ENCODE data around the gene SCFD2. TPM values are rescaled to one million over a fixed set of nuclear protein-coding genes. Genes with fewer than 3 reads are reported as not detected.

The SCFD2 gene
- polyA plus RNA-seq, 1 donor from 2014 or later = 5.0 TPM

- H3K4me3 ChIP-seq (ENCODE audit: low read length) = no peak overlapping the region
- TF ChIP-seq EP300 (conservative IDR thresholded peaks at IDR 0.05; ENCODE audit: poor library complexity, severe bottlenecking) = no peak
- no peak for TF ChIP-seq CTCF (IDR thresholded peaks at IDR 0.05; ENCODE audit: poor library complexity, severe bottlenecking)
- TF ChIP-seq SMC3 (conservative IDR thresholded peaks at IDR 0.05; ENCODE audit: poor library complexity) = no peak
- no peak for TF ChIP-seq EZH2 (IDR thresholded peaks at IDR 0.05; ENCODE audit: borderline replicate concordance, insufficient read depth, low read length, poor library complexity, severe bottlenecking)
- TF ChIP-seq TAF1 (IDR thresholded peaks at IDR 0.05; ENCODE audit: low read depth) = no peak
- TF ChIP-seq MXI1 (conservative IDR thresholded peaks at IDR 0.05; ENCODE audit: poor library complexity, severe bottlenecking) = no peak
- no peak for TF ChIP-seq RAD21 (conservative IDR thresholded peaks at IDR 0.05)
- TF ChIP-seq POLR2AphosphoS5 (IDR thresholded peaks at IDR 0.05) = no peak
- TF ChIP-seq, protein P1, sequence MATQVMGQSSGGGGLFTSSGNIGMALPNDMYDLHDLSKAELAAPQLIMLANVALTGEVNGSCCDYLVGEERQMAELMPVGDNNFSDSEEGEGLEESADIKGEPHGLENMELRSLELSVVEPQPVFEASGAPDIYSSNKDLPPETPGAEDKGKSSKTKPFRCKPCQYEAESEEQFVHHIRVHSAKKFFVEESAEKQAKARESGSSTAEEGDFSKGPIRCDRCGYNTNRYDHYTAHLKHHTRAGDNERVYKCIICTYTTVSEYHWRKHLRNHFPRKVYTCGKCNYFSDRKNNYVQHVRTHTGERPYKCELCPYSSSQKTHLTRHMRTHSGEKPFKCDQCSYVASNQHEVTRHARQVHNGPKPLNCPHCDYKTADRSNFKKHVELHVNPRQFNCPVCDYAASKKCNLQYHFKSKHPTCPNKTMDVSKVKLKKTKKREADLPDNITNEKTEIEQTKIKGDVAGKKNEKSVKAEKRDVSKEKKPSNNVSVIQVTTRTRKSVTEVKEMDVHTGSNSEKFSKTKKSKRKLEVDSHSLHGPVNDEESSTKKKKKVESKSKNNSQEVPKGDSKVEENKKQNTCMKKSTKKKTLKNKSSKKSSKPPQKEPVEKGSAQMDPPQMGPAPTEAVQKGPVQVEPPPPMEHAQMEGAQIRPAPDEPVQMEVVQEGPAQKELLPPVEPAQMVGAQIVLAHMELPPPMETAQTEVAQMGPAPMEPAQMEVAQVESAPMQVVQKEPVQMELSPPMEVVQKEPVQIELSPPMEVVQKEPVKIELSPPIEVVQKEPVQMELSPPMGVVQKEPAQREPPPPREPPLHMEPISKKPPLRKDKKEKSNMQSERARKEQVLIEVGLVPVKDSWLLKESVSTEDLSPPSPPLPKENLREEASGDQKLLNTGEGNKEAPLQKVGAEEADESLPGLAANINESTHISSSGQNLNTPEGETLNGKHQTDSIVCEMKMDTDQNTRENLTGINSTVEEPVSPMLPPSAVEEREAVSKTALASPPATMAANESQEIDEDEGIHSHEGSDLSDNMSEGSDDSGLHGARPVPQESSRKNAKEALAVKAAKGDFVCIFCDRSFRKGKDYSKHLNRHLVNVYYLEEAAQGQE (IDR thresholded peaks at IDR 0.05; ENCODE audit: borderline replicate concordance) = no peak
- H3K36me3 ChIP-seq (ENCODE audit: insufficient read depth, low read length) = no peaks in the 10 kb centered on the region
- no peak overlapping the region for H3K4me2 ChIP-seq (ENCODE audit: low read length)
- no peak overlapping the region for H3K9ac ChIP-seq (ENCODE audit: low read length)
- no peaks in the 10 kb centered on the region for H3K9me3 ChIP-seq (ENCODE audit: low read length)
- H4K20me1 ChIP-seq (ENCODE audit: insufficient read depth) = no peaks in the 10 kb centered on the region
- no peak overlapping the region for H2AFZ ChIP-seq (ENCODE audit: low read depth, low read length)
- no peaks in the 10 kb centered on the region for H3K9me2 ChIP-seq (ENCODE audit: insufficient read depth, low read length)
- H3K27ac ChIP-seq (ENCODE audit: low read length) = no peak overlapping the region
- H3K27me3 ChIP-seq (ENCODE audit: insufficient read depth, low read depth, low read length) = no peaks in the 10 kb centered on the region
- H3F3A ChIP-seq (ENCODE audit: insufficient read depth, low read length, poor library complexity, severe bottlenecking) = no peaks in the 10 kb centered on the region
- H3K79me2 ChIP-seq (replicated peaks; ENCODE audit: insufficient read depth, low read length) = no peaks in the 10 kb centered on the region
These were observed 527.9 kb downstream of the SCFD2 start for GRCh38 chr4:52837716-52838558.

GRCh38 chr4:52836678-52837077 is 529.2 kb downstream of the SCFD2 start:
- Histone ChIP-seq H3K4me3 (ENCODE audit: low read length) (no peak overlapping the region), H3K4me2 (ENCODE audit: low read length) (no peak overlapping the region), H3K9ac (ENCODE audit: low read length) (no peak overlapping the region), H3K27ac (ENCODE audit: low read length) (no peak overlapping the region), H2AFZ (ENCODE audit: low read depth, low read length) (no peak overlapping the region), H3K27me3 (ENCODE audit: insufficient read depth, low read depth, low read length) (no peaks in the 10 kb centered on the region), H4K20me1 (ENCODE audit: insufficient read depth) (no peaks in the 10 kb centered on the region), H3K79me2 (replicated peaks; ENCODE audit: insufficient read depth, low read length) (no peaks in the 10 kb centered on the region), H3F3A (ENCODE audit: insufficient read depth, low read length, poor library complexity, severe bottlenecking) (no peaks in the 10 kb centered on the region), H3K36me3 (ENCODE audit: insufficient read depth, low read length) (no peaks in the 10 kb centered on the region), H3K9me3 (ENCODE audit: low read length) (no peaks in the 10 kb centered on the region), H3K9me2 (ENCODE audit: insufficient read depth, low read length) (no peaks in the 10 kb centered on the region)
- TF ChIP-seq SMC3 (conservative IDR thresholded peaks at IDR 0.05; ENCODE audit: poor library complexity) (no peak), POLR2AphosphoS5 (IDR thresholded peaks at IDR 0.05) (no peak), EZH2 (IDR thresholded peaks at IDR 0.05; ENCODE audit: borderline replicate concordance, insufficient read depth, low read length, poor library complexity, severe bottlenecking) (no peak), CTCF (IDR thresholded peaks at IDR 0.05; ENCODE audit: poor library complexity, severe bottlenecking) (no peak), TAF1 (IDR thresholded peaks at IDR 0.05; ENCODE audit: low read depth) (no peak), RAD21 (conservative IDR thresholded peaks at IDR 0.05) (no peak), MXI1 (conservative IDR thresholded peaks at IDR 0.05; ENCODE audit: poor library complexity, severe bottlenecking) (no peak), EP300 (conservative IDR thresholded peaks at IDR 0.05; ENCODE audit: poor library complexity, severe bottlenecking) (no peak)
- TF ChIP-seq, protein P1 (IDR thresholded peaks at IDR 0.05; ENCODE audit: borderline replicate concordance) = no peak
